ENCODE data around the gene GMEB1.

DNA sequence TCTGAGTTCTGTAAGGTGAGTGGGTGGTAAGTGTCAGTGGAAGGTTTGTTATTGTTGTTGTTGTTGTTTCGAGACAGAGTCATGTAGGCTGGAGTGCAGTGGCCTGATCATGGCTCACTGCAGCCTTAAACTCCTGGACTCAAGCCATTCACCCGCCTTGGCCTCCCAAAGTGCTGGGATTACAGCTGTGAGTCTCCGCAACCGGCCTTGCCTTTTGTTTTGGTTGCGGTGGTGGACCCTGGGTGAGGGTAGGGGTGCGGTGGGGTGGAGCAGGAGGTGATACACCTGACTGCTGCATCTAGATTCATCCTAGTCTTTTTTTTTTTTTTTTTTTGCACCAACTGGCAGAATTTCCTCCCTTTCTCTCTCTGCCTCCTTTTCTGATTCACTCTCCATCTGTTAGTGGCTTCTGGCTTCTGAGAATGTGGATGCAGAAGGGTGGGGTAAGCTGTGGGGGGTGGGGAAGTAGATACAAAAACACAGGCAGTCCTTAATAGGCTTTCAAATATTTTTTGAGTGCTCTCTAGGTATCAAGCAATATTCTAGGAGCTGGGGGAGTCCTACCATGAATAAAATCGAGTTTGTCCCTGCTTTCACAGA, 4.6 kb upstream of the GMEB1 start:
- TF ChIP-seq, protein P1, sequence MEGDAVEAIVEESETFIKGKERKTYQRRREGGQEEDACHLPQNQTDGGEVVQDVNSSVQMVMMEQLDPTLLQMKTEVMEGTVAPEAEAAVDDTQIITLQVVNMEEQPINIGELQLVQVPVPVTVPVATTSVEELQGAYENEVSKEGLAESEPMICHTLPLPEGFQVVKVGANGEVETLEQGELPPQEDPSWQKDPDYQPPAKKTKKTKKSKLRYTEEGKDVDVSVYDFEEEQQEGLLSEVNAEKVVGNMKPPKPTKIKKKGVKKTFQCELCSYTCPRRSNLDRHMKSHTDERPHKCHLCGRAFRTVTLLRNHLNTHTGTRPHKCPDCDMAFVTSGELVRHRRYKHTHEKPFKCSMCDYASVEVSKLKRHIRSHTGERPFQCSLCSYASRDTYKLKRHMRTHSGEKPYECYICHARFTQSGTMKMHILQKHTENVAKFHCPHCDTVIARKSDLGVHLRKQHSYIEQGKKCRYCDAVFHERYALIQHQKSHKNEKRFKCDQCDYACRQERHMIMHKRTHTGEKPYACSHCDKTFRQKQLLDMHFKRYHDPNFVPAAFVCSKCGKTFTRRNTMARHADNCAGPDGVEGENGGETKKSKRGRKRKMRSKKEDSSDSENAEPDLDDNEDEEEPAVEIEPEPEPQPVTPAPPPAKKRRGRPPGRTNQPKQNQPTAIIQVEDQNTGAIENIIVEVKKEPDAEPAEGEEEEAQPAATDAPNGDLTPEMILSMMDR (IDR thresholded peaks at IDR 0.05; ENCODE audit: insufficient read depth, low read length, poor library complexity, severe bottlenecking): no peak
- TF ChIP-seq EZH2phosphoT487 (conservative IDR thresholded peaks at IDR 0.05; ENCODE audit: low read length): no peak

All from SU-DHL-6 (cell line).